ENCODE data around the gene SRRT.

SRRT gene

DNA sequence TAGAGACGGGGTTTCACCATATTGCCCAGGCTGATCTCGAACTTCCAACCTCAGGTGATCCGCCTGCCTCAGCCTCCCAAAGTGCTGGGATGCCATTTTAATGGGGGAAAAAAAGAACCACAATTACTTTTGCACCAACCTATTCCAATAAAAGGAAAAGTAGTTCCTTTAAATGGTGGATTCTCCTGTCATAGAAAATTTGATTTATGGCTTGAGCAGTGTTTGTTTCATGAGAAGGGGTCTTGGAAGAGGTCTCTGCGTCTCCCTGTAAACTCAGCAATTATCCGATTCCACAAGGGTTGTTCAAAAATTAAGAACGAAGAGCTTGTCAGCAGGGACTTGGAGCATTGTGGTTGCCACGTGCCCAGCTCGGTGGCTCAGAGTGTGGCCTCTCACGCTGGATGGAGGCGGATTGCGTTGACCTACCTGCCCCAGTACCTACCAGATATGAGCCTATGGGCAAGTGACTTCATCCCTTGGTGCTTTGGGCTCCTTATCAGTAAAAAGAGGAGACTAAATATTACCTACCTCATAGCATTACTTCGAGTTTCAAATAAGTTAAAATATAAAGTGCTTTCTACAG, 10.5 kb upstream of the SRRT start:
- Mint-ChIP-seq H3K27ac (no peak overlapping the region), H3K9me3 (no peaks in the 10 kb centered on the region), H3K27me3 (no peaks in the 10 kb centered on the region), H3K4me3 (no peak overlapping the region), H3K4me1 (ENCODE audit: low read depth) (peaks cover 79% of the 10 kb centered on the region), H3K36me3 (ENCODE audit: low read depth) (peaks cover 89% of the 10 kb centered on the region)
- intact Hi-C loops (cut with micrococcal nuclease) = no loop called here

DNA sequence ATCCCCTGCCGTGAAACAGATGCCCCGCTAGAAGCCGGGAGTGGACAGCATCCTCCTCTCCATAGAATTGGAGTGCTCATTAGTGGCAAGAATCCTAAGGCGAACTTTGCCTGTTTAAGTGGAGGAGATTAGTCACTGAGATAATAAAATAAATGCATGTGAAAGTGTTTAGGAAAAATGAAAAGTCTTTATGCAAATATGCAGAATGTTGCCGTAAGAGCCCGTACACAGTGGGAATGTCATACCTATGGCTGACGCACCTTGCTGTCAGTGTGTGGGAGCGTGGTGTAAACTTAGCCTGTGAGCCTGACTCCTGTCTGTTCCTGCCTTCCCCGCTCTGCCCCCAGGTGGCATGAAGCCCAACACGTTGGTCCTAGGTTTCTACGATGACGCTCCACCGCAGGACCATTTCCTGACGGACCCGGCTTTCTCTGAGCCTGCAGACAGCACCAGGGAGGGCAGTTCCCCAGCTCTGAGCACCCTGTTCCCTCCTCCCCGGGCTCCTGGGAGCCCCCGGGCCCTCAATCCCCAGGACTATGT, 9.5 kb upstream of the SRRT start:
- intact Hi-C loops (cut with micrococcal nuclease) = no loop called here
- Mint-ChIP-seq H3K4me1 (ENCODE audit: low read depth) (peaks cover 75% of the 10 kb centered on the region), H3K27me3 (no peaks in the 10 kb centered on the region), H3K36me3 (ENCODE audit: low read depth) (peaks cover 84% of the 10 kb centered on the region), H3K9me3 (no peaks in the 10 kb centered on the region), H3K27ac (peak overlapping the region; percentile 91), H3K4me3 (peak overlapping the region; percentile 88)

DNA sequence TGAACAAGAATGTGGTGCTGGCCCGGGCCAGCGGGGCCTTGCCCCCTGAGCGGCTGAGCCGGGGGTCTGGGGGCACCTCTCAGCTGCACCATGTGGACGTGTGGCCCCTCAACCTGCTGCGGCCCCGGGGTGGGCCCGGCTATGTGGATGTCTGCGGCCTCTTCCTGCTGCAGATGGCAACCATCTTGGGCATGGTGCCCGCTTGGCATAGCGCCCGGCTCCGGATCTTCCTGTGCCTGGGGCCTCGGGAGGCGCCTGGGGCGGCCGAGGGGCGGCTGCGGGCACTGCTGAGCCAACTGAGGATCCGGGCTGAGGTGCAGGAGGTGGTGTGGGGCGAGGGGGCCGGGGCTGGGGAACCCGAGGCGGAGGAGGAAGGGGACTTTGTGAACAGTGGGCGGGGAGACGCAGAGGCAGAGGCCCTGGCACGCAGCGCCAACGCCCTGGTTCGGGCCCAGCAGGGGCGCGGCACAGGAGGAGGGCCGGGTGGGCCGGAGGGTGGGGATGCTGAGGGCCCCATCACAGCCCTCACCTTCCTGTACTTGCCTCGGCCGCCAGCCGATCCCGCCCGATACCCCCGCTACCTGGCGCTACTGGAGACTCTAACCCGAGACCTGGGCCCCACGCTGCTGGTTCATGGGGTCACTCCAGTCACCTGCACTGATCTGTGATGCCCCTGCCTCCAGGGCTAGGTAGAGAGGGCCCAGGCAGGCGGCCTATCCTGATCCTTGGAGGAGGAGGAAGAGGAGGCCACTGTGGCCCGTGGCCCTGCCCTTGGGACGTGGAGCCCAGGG, 8.8 kb upstream of the SRRT start:
- intact Hi-C loops (cut with micrococcal nuclease) = loop anchor here (2.0 kb wide), 1 partner anchor 13 kb away; the partner anchor contains the start of gene SLC12A9
- Mint-ChIP-seq H3K4me3 (peak overlapping the region; percentile 88), H3K27ac (peak overlapping the region; percentile 91), H3K36me3 (ENCODE audit: low read depth) (peaks cover 84% of the 10 kb centered on the region), H3K27me3 (no peaks in the 10 kb centered on the region), H3K4me1 (ENCODE audit: low read depth) (peaks cover 75% of the 10 kb centered on the region), H3K9me3 (no peaks in the 10 kb centered on the region)

DNA sequence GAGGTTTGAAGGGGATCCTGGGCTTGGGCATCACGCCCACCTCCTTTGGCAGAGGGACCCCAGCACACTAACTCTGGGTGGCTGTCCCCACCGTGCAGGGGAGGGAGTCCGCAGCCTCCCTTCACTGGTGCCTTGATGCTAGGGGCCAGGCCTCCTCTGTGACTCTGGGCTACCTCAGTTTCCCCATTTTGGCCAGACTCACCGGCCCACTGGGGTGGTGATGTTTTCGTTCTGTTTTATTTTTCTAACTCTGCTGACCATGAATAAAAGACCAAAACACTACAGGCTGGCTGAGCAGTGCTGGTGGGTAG, 8.2 kb upstream of the SRRT start:
- Mint-ChIP-seq H3K27ac (peak overlapping the region; percentile 91), H3K9me3 (no peaks in the 10 kb centered on the region), H3K27me3 (no peaks in the 10 kb centered on the region), H3K4me3 (peak overlapping the region; percentile 88), H3K4me1 (ENCODE audit: low read depth) (peaks cover 80% of the 10 kb centered on the region), H3K36me3 (ENCODE audit: low read depth) (peaks cover 84% of the 10 kb centered on the region)
- intact Hi-C loops (cut with micrococcal nuclease) = loop anchor here (2.0 kb wide), 1 partner anchor 14 kb away; the partner anchor contains the start of gene SLC12A9

DNA sequence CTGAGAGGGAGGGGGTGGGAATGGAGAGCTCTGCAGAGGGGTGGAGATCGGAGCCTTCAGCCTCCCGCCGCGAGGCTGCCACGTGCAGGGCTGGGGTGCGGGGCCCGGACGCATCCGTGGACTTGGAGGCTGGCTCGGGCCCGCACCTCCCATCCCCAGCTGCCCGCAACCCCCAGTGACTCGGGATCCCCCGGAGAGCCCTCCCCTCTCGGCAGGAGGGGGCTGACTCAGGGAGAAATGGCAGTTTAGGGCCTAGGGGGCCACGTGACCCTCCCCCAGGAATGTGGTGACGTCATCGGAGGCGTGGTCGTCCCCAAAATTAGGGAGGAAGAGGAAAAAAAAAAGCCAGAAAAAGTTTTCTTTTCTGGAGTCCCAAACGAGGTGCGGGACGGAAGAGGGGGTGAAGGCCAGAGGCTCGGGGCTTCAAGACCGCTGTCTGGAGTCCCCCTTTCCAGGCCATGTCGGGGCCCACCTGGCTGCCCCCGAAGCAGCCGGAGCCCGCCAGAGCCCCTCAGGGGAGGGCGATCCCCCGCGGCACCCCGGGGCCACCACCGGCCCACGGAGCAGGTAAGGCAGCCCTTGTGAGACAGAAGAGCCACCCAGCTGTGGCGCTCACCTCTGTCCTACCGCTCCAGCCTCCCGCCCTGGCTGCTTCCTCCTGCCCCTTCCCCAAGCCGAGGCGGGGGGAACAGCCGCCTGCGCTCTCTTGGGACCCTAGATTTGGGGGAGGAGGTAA, 7.7 kb upstream of the SRRT start, which contains the start of gene TRIP6:
TSS of gene TRIP6 (plus strand) at position 348 of the 736 bp plus-strand sequence. CDS start at position 459, 111 bp downstream.
- intact Hi-C loops (cut with micrococcal nuclease) = loop anchor here (2.0 kb wide), 1 partner anchor 14 kb away; the partner anchor contains the start of gene SLC12A9
- H3K36me3 Mint-ChIP-seq (ENCODE audit: low read depth) = peaks cover 84% of the 10 kb centered on the region
- peak within 1 kb of the TSS; percentile 91 for H3K27ac Mint-ChIP-seq
- no peaks in the 10 kb centered on the region for H3K9me3 Mint-ChIP-seq
- no peaks in the 10 kb centered on the region for H3K27me3 Mint-ChIP-seq
- peak within 1 kb of the TSS; percentile 88 for H3K4me3 Mint-ChIP-seq
- peaks cover 78% of the 10 kb centered on the region for H3K4me1 Mint-ChIP-seq (ENCODE audit: low read depth)

DNA sequence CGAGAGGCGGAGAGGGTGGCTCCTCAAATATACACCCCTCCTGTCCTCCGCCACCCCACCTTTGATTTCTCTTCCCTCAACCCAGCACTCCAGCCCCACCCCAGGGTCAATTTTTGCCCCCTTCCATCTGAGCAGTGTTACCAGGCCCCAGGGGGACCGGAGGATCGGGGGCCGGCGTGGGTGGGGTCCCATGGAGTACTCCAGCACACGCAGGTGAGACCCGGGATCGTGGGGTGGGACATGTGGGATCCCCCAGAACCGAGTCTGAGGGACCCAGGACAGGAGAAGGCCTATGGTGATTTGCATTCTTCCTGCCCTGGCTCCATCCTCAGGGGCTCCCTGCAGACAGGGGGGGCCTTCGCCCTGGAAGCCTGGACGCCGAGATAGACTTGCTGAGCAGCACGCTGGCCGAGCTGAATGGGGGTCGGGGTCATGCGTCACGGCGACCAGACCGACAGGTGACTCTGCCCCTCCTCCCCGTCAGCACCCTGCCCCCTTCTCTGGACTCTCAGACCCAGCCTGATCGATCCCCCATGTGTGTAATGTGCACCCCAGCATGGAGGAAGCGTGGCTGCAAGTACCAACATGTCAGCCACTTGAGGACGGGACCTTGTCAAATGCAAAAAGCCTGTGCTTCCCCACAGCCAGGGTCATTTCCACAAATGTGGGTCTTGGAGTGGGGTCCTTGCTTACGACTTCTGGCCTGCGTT, 7.0 kb upstream of the SRRT start:
- intact Hi-C loops (cut with micrococcal nuclease) = loop anchor here (2.0 kb wide), 1 partner anchor 15 kb away; the partner anchor contains the start of gene SLC12A9
- H3K4me1 Mint-ChIP-seq (ENCODE audit: low read depth) = peaks cover 70% of the 10 kb centered on the region
- no peaks in the 10 kb centered on the region for H3K27me3 Mint-ChIP-seq
- no peaks in the 10 kb centered on the region for H3K9me3 Mint-ChIP-seq
- H3K36me3 Mint-ChIP-seq (ENCODE audit: low read depth) = peaks cover 84% of the 10 kb centered on the region
- peak overlapping the region; percentile 88 for H3K4me3 Mint-ChIP-seq
- H3K27ac Mint-ChIP-seq = peak overlapping the region; percentile 91

DNA sequence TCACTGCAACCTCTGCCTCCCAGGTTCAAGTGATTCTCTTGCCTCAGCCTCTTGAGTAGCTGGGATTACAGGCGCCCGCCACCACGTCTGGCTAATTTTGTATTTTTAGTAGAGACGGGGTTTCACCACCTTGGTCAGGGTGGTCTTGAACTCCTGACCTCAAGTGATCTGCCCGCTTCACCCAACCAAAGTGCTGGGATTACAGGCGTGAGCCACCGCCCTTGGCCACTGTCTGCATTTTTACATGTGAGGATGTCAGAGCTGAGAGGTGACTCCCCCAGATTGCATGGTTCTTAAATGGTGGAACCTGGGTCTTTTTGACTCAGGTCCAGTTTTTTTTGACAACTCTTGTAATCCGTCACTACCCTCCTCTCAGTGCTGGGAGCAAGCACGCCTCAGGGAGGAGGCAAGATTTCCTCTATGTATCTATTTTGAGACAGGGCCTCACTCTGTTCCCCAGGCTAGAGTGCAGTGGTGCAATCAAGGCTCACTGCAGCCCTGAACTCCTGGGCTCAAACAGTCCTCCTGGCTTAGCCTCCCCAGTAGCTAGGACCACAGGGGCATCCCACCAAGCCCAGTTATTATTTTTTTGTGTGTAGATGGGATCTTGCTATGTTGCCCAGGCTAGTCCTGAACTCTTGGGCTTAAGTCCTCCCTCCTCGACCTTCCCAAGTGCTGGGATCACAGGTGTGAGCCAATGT, 1.2 kb upstream of the SRRT start:
- peaks cover 90% of the 10 kb centered on the region for H3K36me3 Mint-ChIP-seq (ENCODE audit: low read depth)
- peak overlapping the region; percentile 97 for H3K4me3 Mint-ChIP-seq
- no peaks in the 10 kb centered on the region for H3K9me3 Mint-ChIP-seq
- intact Hi-C loops (cut with micrococcal nuclease) = no loop called here
- H3K27ac Mint-ChIP-seq = peak overlapping the region; percentile 94
- peaks cover 56% of the 10 kb centered on the region for H3K4me1 Mint-ChIP-seq (ENCODE audit: low read depth)
- H3K27me3 Mint-ChIP-seq = no peaks in the 10 kb centered on the region

DNA sequence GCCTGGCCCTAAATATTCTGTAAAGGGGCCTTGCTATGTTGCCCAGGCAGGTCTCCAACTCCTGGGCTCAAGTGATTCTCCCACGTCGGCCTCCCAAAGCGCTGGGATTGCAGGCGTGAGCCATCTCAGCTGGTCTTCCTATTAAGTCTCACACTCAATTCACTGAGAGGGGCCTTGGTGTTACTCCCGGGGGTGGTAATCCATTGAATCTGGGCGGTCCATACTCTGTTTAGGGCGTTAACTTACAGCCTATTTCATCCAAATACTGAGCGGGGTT, 665 bp upstream of the SRRT start:
- H3K4me1 Mint-ChIP-seq (ENCODE audit: low read depth) = peaks cover 51% of the 10 kb centered on the region
- H3K27ac Mint-ChIP-seq = peak overlapping the region; percentile 94
- H3K9me3 Mint-ChIP-seq = no peaks in the 10 kb centered on the region
- H3K36me3 Mint-ChIP-seq (ENCODE audit: low read depth) = peaks cover 90% of the 10 kb centered on the region
- peak overlapping the region; percentile 97 for H3K4me3 Mint-ChIP-seq
- no peaks in the 10 kb centered on the region for H3K27me3 Mint-ChIP-seq
- intact Hi-C loops (cut with micrococcal nuclease) = no loop called here

DNA sequence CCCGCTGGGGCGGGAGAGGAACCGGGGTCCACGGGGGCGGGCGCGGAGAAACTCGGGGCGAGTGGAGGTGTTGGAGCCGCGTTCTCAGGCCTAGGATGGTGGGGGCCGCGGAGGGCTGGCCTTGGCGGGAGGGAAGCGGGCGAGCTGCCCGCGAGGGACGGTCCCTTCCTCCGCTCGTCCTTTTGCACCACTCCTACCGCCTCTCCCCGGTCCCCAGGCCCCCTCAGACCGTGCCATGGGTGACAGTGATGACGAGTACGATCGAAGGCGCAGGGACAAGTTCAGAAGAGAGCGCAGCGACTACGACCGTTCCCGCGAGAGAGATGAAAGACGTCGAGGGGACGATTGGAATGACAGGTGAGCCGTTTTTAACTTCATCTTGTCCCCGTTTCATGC, 451 bp downstream of the SRRT start:
- Mint-ChIP-seq H3K36me3 (ENCODE audit: low read depth) (peaks cover 96% of the 10 kb centered on the region), H3K9me3 (no peaks in the 10 kb centered on the region), H3K27me3 (no peaks in the 10 kb centered on the region), H3K27ac (peak overlapping the region; percentile 94), H3K4me3 (peak overlapping the region; percentile 97), H3K4me1 (ENCODE audit: low read depth) (peaks cover 54% of the 10 kb centered on the region)
- intact Hi-C loops (cut with micrococcal nuclease) = loop anchor here (1.0 kb wide), 1 partner anchor 12 kb away; no protein-coding TSS in a partner anchor

DNA sequence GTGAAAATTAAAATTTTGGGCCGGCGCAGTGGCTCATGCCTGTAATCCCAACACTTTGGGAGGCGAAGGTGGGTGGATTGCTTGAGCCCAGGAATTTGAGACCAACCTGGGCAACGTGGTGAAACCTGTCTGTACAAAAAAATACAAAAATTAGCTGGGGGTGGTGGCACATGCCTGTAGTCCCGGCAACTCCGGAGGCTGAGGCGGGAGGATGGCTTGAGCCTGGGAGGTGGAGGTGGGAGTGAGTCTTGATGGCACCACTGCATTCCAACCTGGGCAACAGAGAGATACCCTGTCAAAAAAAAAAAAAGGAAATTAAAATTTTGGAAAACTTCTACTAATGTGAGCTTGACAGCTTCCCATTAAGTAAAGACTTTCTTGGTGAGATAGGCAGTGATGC, 3.1 kb downstream of the SRRT start:
- Mint-ChIP-seq H3K27ac (no peak overlapping the region), H3K27me3 (no peaks in the 10 kb centered on the region), H3K4me1 (ENCODE audit: low read depth) (peaks cover 38% of the 10 kb centered on the region), H3K9me3 (no peaks in the 10 kb centered on the region), H3K36me3 (ENCODE audit: low read depth) (peaks cover 96% of the 10 kb centered on the region), H3K4me3 (no peak overlapping the region)
- intact Hi-C loops (cut with micrococcal nuclease) = no loop called here

DNA sequence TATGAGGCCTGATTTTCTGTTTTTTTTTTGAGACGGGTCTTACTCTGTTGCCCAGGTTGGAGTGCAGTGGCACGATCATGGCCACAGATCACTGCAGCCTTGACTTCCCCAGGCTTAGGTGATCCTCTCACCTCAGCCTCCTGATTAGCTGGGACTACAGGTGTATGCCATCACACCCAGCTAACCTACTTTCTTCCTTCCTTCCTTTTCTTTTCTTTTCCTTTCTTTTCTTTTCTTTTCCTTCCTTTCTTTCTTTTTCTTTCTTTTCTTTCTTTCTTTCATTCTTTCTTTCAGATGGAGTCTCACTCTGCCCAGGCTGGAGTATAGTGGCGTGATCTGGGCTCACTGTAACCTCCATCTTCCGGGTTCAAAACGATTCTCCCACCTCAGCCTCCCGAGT, 3.8 kb downstream of the SRRT start:
- no peaks in the 10 kb centered on the region for H3K27me3 Mint-ChIP-seq

DNA sequence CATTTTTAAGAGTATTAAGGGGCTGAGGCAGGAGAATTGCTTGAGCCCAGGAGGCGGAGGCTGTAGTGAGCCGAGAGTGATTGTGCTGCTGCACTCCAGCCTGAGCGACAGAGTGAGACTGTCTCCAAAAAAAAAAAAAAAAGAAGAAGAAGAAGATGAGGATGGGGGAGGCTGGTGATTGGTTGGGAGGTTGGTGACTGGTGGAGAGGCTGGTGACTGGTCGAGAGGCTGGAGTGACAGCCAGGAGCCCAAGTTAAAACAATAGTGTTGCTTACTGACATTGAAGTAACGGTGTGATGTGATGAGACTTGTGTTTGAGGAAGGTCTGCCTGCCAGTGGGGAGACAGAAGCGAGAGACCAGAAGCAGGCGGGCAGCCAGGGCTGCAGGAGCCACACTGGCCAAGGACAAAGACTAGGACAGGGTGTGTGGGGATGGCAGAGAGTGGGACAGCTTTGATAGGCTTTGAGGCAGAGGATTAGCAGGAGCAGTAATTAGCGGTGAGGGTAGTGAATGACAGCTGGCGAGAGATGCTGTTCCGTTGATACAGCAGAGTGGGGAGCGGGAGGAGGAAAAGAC, 4.9 kb downstream of the SRRT start:
- intact Hi-C loops (cut with micrococcal nuclease) = no loop called here
- no peaks in the 10 kb centered on the region for H3K27me3 Mint-ChIP-seq
- H3K4me3 Mint-ChIP-seq = no peak overlapping the region
- H3K27ac Mint-ChIP-seq = peak overlapping the region; percentile 5
- H3K4me1 Mint-ChIP-seq (ENCODE audit: low read depth) = peaks cover 40% of the 10 kb centered on the region
- H3K36me3 Mint-ChIP-seq (ENCODE audit: low read depth) = peaks cover 96% of the 10 kb centered on the region
- H3K9me3 Mint-ChIP-seq = no peaks in the 10 kb centered on the region

More for the DNA sequence above, 3.8 kb downstream of the SRRT start:
- Mint-ChIP-seq H3K4me3 (no peak overlapping the region), H3K9me3 (no peaks in the 10 kb centered on the region), H3K36me3 (ENCODE audit: low read depth) (peaks cover 96% of the 10 kb centered on the region), H3K27ac (no peak overlapping the region), H3K4me1 (ENCODE audit: low read depth) (peaks cover 38% of the 10 kb centered on the region)
- intact Hi-C loops (cut with micrococcal nuclease) = no loop called here

DNA sequence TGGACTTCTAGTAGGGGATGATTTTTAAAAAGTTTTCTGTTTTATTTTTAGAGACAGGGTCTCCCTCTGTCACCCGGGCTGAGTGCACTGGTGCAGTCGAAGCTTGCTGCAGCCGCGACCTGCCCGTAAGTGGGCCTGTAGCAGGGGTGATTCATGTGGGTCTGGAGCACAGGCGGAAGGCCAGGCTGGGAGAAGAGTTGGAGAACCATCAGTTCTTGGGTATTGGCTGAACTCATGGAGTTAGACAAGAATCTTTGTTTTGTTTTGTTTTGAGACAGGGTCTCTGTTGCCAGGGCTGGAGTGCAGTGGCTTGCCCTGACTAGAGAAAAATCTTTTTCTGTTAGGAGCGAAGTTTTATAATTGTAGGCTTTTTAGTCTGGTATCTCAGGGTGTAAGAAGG, 5.7 kb downstream of the SRRT start:
- intact Hi-C loops (cut with micrococcal nuclease) = no loop called here
- H3K36me3 Mint-ChIP-seq (ENCODE audit: low read depth) = peaks cover 96% of the 10 kb centered on the region
- H3K27ac Mint-ChIP-seq = no peak overlapping the region
- H3K4me1 Mint-ChIP-seq (ENCODE audit: low read depth) = peaks cover 48% of the 10 kb centered on the region
- no peaks in the 10 kb centered on the region for H3K9me3 Mint-ChIP-seq
- no peak overlapping the region for H3K4me3 Mint-ChIP-seq
- no peaks in the 10 kb centered on the region for H3K27me3 Mint-ChIP-seq

All from dendritic cell treated with granulocyte-macrophage colony-stimulating factor and Interleukin-4, amounts not matched to agents 40 ng/mL and 50 ng/mL, for 4 days (primary cell).